GM23338 (cell line): Measurements from ENCODE around the gene RTN4RL1.

ENCODE experiments used
- CTCF ChIP-seq, 2 experiments: fragments of 200-600 bp in 1 of 2; sonication (generic) in 1 of 2; conservative IDR thresholded peaks; 2 replicates each; pipeline versions ENCODE4 v1.5.1 to v1.6.1; 2016 to 2017; ENCODE audit warnings: antibody characterized with exemption in 2 of 2, low read depth in 2 of 2, mild to moderate bottlenecking in 2 of 2, moderate library complexity in 1 of 2
- POLR2AphosphoS5 ChIP-seq: IDR thresholded peaks from 2 replicates; pipeline ENCODE4 v1.6.1; 2016; ENCODE audit warnings: antibody characterized with exemption, low read depth
- REST ChIP-seq: IDR thresholded peaks from one replicate; pipeline ENCODE4 v1.6.1; 2018; ENCODE audit warnings: antibody characterized with exemption; ENCODE audit not compliant: unreplicated experiment
- ZNF331 ChIP-seq: fragments of 250-450 bp; sonication (Bioruptor Pico); IDR thresholded peaks from 2 replicates; pipeline ENCODE4 v1.5.0; 2020; ENCODE audit warnings: low read depth, mild to moderate bottlenecking, moderate library complexity

- no peak for TF ChIP-seq ZNF331 (CRISPR knock-in tag)
- TF ChIP-seq CTCF (conservative IDR thresholded peaks at IDR 0.05; ENCODE audit: low read depth in 2 of 2), result no peak
- TF ChIP-seq POLR2AphosphoS5, result no peak
- no peak for TF ChIP-seq REST
These were observed 96.2 kb downstream of the RTN4RL1 start for GRCh38 chr17:1928976-1929375.
